SW 1271 (cell line): ENCODE results near the gene NINJ2.
A peak's percentile ranks its signal among the peaks of the same experiment; 100 is the strongest.

Experiments used
- DNase-seq, 2 experiments: peaks; one replicate each; lab custom pipeline; 2025; lab: John Stamatoyannopoulos, UW

NINJ2 gene

DNA sequence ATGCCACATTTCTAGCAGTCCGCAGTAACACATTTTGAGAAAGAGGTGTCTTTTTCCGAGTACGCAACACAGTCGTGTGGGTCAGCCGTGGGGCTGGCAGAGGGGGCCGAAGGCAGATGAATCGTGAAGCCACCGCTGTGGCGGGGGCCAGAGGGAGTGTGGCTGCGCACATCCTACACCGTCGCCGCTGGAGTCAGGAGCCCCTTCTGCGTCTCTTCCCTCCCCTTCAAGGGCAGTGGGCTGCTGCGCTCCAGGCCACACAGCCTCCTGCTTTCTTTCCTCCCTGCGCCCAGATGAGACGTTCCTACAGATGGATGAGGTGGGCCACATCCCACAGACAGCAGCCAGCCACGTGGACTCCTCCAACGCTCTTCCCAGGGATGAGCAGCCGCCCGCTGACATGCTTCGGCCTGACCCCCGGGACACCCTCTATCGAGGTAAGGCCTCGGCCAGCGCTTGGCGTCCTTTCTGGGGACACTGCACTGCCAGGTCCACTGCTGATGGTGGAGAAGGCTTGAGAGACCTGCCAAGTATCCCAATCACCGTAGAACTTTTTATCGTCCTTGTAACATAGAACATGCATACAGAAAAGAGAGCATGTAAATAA, 113.7 kb downstream of the NINJ2 start:
- DNase-seq: no peak

DNA sequence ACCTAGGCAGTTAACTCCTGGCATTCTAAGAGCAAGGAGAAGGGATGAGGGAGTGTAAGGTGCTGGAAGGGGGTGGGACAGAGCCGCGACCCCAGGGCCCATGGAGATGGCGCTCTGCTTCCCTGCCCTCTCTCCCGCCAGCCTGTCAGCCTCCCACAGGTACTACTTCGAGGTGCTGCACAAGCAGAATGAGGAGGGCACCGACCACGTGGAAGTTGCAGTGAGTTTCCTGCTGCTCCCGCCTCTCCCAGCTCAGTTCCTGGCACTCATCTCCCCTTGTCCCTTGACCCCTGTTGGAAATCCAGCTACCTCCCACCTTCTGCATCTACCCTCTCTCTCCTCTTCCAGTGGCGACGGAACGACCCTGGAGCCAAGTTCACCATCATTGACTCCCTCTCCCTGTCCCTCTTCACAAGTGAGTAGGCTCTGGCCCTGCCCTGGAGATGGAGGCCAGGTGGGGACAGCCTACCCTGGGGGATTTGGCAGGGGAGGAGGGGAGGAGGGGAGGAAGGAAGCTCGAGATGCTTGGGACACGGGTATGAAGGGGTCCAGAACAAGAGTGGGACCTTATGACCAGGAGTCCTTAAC, 115.3 kb downstream of the NINJ2 start:
- no peak for DNase-seq

DNA sequence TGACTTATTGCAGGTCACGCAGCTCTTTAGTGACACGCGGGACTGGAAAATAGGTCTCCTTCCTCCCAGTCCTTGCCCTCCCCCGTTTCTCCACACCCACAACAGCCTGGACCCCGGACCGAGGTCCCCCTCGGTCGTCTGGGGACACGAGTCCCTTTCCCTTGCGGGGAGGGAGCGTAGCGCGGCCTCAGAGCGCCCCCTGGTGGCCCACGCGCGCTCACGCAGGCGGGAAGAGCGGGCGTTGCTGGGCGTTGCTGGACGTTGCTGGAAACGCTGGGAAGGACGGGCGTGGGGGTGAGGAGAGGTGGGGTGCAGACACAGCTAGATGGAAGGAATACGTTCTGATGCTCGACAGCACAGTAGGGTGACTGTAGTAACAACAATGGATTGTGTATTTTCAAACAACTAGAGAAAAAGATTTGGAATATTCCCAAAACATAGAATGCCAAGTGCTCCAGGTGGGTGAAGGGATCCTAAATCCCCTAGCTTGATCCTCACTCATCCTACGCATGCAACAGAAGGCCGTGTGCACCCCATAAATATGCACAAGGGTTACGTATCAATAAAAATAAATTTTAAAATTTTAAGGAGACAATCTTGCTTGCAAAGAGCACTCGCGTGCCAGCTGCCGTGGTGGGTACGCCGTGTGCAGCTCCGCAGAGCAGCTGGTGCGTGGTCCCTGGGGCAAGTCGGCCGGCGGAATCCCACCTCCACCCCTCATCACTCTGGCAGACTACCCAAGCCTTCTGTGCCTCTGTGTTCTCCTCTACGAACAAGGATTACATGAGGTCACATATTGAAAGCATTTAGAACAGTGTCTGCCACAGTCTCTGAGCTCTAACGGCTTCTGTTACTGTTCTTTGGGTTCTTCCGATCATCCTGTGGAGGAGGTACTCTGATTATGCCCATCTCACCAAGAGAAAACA, 116.1 kb downstream of the NINJ2 start:
- peak in 1 of 2 experiments; percentile 61 for DNase-seq

DNA sequence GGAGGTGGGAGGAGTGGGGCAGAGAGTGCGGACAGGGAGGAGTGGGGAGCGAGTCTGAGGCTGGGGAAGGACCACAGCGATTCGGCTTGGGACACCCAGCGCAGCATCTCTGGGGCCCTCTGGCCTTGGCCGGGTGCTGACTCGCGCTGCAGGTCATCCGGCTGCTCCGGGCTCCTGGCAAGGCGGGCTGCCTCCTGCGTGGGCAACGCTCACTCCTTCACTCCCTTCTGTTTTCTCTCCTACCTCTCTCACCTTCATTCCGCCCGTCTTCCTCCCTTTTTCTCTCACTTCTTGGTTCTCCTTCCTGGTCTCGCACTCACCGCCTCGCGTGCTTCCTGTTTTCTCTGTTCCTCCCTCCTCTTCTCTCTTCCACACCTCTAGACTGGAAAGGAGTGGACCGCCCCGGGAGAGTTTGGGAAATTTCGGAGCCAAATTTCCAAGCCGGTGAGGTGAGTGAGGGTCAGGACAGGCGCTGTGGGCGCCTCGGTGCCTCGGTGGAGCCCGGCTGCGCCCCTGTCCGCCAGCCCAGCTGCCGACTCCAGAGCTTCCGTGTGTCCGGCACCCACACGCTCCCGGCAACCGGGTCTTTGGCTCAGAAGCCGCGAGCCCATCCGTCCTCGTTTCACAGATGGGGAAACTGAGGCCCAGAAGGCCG, 116.9 kb downstream of the NINJ2 start:
- no peak for DNase-seq

DNA sequence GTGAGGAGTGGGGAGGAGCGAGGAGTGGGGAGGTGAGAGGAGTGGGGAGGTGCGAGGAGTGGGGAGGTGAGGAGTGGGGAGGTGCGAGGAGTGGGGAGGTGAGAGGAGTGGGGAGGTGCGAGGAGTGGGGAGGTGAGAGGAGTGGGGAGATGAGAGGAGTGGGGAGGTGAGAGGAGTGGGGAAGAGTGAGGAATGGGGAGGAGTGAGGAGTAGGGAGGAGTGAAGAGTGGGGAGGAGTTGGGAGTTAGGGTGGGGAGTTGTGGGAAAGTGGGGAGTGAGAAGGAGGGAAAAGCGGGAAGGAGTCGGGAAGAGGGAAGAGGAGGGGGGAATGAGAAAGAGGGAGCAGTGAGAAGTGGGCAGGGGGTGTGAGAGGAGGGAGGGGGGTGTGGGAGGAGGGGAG, 117.4 kb downstream of the NINJ2 start:
- DNase-seq: no peak

DNA sequence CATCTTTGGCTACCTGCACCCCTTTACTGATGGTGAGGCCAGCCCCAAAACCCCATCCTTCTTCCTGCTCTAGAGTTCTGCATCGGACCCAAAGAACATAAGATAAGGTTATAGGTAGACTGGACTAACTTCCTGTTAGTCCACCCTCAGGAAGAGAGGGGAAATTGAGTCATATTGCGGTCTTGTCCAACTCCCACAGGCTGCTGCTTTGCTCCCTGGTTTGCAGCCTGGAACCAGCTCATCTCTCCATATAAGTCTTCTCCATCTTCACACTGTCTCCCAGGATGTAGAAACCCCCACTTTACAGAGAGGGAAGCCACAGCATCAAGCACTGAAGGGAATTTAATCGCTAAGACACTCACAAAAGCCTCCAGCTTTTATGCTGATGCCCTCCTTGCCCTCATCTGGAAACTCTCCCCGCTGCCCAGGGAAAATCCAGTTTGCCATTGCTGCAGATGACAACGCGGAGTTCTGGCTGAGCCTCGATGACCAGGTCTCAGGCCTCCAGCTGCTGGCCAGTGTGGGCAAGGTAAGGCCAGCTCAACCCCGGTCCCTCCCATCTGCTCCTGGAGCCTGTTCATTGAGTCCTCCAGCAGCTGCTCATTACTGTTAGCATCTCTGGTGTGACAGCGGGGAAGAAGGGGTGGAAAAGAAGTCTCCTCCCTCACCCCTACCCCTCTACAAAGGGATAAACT, 118.2 kb downstream of the NINJ2 start:
- DNase-seq: no peak

DNA sequence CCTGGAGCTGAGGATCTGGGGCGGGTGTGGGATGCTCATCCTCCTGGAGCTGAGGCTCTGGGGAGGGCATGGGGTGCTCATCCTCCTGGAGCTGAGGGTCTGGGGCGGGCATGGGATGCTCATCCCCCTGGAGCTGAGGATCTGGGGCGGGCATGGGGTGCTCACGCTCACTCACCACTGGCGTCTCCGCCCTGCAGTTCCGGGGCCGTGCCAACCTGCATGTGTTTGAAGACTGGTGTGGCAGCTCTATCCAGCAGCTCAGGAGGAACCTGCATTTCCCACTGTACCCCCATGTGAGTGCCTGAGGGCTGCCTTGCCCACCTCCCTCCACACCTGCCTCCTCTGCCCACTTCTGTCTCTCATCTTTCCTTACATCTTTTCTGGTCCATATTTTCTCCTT, 119.1 kb downstream of the NINJ2 start:
- DNase-seq: no peak

DNA sequence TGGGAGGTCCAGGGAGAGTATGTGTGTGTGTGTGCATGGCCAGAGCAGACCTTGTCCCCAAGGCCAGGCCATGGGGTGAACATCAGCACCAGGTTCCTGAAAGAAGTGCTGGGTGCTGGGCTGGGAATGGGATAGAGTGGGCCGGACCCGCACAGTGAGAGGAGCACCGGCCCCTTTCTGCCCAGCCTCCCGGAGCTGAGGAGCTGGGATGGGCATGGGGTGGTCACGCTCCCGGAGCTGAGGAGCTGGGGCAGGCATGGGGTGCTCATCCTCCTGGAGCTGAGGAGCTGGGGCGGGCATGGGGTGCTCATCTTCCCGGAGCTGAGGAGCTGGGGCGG, 120.2 kb downstream of the NINJ2 start:
- DNase-seq: no peak

DNA sequence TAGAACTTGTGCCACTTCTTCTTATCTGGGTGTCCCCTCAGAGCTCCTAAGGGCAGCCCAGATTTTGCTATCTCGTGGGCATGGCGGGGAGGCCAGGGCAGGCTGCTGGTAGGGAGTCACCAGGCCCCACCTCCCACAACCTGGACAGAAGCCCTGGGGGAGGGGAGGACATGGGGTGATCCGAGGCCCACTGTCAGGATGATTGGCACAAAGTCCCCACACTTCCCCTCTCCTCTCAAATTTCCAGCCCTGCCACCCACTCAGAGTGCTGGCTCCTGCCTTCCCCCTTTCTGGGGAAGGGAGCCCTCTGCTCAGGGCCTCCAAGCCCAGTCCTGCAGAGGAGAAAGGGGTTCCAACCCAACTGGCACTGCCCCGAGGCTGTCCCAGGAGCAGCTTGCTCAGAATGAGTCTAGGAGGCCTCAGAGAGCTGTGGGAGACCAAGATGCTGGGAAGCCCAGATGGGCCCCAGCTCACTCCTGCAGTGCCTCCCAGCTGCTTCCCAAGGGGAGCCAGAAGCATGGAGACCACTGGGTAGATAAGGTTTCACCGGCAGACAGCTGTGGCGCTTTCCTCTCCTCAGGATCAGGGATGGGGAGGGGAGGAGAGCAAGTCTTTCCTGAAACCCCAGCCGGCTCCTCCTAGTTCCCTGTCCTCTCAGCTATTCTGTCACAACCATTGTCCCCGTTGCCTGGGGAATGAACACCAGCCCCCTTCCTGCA, 120.7 kb downstream of the NINJ2 start:
- DNase-seq: no peak

DNA sequence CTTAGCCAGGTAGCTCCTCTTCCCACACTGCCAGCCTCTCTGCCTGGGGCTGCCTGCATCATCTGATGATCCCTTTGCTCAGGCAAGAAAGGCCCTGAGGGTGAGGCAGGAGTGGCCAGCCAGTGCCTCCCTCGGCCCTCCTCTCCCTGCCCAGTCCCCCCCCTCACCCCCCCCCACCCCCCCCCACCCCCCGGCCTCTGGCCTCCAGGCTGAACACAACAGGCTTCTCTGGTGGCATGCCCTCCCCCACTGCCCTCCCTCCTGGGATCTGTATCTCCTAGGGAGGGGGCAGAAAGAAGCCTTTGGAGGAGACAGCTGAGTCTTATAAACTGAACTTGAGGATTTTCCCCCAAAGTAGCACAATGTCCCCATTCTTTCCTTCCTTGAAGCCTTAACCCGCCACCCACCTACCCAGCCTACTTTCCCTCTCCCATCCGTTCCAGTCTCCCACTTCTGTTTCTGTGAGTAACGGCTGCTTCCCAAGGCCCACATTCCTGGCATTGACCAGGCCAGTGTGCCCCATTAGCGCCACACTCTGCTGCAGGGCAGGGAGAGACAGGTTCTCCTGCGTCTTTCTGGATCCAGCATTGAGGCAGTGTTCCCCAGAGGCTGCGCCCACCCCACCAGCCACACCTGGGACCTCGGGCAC, 121.4 kb downstream of the NINJ2 start:
- DNase-seq: no peak

DNA sequence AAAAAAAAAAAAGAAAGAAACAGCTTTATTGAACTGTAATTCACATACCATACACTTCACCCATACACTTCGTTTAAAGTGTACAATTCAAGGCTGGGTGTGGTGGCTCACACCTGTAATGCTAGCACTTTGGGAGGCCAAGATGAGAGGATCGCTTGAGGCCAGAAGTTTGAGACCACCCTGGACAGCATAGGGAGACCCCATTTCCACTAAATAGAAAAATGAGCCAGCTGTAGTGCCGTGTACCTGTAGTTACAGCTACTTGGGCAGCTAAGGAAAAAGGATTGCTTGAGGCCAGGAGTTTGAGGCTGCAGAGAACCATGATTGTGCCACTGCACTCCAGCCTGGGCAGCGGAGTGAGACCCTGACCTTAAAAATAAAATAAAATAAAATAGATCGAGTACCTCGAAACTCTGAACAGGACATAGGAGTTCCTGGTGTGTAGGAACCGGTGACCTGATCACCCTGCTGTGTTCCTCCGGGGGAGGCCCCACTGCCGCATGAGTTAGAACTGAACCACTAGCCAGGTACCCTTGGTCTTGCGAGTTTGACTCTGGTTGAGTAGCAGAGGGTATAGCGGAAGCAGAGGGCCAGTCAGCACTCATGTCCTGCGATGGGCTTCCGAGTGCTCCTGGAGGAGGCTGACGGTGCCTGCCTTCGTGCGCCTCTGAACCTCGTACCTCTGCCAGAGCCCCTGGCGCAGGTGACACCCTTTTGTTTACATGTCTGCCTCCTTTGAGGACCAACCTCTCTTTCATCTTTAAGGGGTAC, 123.5 kb downstream of the NINJ2 start:
- DNase-seq: no peak

DNA sequence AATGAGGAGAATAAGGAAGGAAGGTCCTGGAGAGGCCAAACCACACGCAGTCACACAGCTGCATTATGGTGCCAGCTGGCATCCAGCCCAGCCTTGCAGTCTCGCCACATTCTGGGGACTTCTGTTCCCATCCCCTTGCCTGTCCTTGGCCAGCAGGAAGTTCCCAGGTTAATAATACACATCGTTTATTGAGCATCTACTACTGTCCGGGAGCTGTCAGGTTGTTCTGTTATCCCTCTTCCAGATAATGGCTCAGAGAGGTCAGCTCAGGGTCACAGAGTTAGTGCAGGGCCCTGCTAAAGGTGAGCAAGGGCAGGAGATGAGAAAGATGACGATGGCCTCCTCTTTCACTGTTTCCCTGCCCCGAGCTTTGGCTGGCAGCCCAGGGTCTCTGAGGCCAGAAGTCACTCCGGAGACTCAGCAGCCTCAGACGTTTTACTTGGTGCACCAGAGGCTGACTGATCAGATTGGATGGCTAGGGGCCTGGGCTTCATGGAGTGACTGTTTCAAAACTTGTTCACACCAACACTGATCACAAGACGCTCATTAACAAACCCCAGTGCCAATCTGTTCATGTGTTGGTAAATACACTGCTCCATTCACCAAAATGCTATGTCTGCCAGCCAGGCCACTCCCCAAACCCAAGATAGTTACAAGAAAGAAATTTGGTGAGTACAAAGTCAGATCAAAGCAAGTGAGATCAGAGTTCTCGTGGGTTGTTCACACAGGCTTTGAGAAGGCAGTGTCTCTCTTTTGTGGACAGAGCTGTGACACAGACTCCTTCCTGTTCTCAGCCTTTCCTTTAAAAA, 124.3 kb downstream of the NINJ2 start:
- no peak for DNase-seq

DNA sequence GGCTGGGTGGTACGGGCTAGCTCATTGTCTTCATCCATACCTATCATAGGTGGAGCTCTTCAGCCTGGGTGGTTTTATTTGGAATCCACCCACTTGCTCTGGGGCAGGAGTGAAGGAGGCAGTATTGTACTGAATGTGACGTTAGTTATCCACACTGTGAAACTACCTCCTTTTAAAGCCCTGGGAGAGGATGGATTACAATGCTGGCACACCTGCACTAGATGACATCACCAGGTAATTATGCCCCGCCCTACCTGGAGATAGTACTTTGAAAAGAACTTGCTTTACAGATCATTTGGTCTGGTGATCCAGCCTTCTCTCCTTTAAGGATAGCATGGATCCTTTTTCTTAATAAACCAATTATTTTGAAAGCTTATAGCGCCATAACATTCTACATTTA, 125.5 kb downstream of the NINJ2 start:
- no peak for DNase-seq

DNA sequence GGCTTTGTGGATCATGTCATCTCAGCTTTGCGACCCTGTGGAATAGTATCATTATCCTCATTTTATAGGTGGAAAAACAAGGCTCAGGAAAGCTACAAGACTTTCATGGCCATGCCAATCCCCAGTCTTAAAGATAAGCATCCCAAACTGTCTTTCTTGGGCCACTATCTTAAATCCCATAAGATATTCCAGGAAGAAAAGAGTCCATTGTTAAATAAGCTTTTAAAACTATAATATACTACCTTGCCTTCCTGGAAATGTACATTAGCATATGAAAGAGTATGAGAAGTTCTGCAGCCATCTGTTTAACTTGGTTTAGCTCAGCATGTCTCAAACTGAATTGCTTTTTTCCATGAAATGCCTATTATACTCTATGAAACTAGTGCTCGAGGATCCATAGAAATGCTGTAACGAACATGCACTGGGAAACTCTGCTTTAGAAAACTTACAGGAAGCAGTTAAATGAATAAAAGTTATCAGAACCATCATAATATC, 126.4 kb downstream of the NINJ2 start:
- DNase-seq: no peak

DNA sequence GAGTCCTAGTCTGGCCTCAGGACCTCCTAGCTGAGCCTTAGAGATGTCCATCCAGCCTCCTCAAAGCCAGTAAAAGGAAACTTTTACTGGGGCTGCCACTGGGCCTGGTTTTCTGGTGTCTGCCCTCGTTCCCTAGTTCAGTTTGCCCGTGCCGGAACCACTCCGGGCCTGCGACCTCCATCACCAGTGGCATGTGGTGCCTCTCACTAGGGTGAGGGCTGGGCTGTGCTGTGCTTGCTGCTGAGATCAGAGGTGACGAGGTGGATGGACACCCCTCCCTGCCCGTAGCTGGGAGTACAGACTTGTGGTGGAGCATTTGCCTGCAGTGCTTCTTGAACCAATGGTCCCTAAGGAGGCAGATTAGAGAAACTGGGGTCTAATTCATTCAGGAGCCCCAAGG, 127.8 kb downstream of the NINJ2 start:
- no peak for DNase-seq

DNA sequence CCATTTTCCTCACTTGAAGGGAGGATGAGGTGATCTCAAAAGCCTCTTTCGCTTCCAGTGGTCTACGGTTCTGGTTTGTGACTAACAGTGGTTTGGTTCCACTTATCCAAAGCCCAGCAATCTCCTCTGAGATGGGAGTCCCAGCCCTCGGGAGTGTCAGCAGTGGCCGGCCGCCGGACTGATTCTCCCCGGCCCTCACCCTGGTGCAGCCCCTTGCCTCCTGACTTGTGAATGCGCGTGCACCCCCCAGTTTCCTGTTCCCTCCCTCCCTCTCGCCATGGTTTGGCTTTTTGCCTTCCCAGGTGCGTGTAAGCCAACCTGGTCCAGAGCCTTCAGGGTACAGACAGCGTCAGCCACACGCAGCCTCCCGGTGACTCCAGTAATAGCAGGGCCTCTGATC, 129.0 kb downstream of the NINJ2 start:
- DNase-seq: no peak

DNA sequence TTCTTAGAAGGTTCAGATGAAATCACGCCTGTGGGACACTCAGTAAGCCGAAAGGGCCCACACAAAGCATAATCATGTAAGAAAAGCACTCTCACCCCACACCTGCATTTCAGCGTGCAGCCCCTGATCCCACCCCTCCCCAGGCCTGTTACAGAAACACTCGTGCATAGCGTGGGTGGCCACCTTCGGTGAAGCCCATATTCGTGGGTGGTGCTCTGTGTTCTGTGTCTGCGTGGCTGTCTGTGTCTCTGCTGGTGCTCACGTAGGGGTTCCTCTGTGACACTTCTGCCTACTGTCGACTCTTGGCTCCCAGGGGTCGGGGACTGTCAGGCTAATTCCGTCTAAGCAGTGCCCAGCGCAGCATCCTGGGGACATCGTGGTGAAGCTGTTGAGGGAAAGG, 129.5 kb downstream of the NINJ2 start:
- DNase-seq: no peak

DNA sequence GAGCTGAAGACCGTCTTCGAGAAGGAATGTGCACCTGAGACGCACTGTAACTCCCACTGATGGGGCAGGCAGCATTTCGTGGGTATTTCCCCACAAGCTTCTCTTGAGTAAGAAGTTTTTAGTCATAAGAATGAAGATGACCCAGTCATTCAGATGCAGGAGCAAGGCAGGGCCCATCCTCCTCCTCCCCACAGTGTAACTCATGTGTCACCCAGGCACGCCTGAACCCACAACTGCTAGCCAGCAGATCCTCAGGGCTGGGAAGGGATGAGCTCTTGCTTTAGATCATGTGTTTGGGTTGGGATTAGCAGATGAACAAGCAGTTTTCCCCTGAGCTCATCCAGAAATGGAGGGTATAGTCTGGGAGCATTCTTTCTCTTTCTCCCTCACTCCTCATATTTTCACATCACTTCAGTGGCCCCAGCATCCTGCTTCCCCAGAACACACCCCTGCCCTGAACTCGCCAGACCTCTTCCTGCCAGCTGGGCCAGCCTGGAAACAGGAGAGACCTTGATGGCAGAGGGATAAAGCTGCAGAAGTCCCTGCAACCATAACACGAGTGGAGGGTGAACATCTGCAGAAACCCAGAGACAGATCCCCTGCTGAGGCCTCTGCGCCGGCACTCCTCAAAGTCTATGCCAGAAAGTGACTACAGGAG, 130.2 kb downstream of the NINJ2 start:
- no peak for DNase-seq
